IMR-90 (cell line): ENCODE measurements around the gene TMEM204. TPM values are rescaled to one million over a fixed set of nuclear protein-coding genes. Genes with fewer than 3 reads are reported as not detected.

Experiments used
- ATAC-seq: fragments of 200-7000 bp; cut with Tn5 transposase; 2 replicates; pipeline ENCODE4 v1.9.1; 2020; ENCODE audit warnings: low read depth, mild to moderate bottlenecking, moderate library complexity
- BruUV-seq: library from RNA; stranded (reverse); fragments of 400-500 nt; replicated peaks from 2 replicates; lab custom pipeline; 2021; lab: Mats Ljungman, UMichigan
- CTCF ChIA-PET: fragments of 300-600 bp; formaldehyde crosslinking; extraction: SDS; loops from one replicate; lab custom pipeline; 2021; ENCODE audit warnings: antibody characterized with exemption; lab: Yijun Ruan, JAX
- POLR2A ChIA-PET: fragments of 300-600 bp; sonication (Branson Sonifier 250); formaldehyde crosslinking; loops from one replicate; lab custom pipeline; 2022; ENCODE audit warnings: antibody characterized with exemption; ENCODE audit not compliant: unreplicated experiment; lab: Charles Lee
- DNase-seq: peaks from one replicate; pipeline ENCODE4 v3.0.0; 2013
- H2AFZ ChIP-seq: replicated peaks from 2 replicates; pipeline ENCODE3; 2013; ENCODE audit warnings: low read length, mild to moderate bottlenecking; ENCODE audit not compliant: poor library complexity
- H2AK5ac ChIP-seq: 2 replicates; pipeline ENCODE4 v1.6.1; 2013; ENCODE audit warnings: low read depth, low read length, inconsistent platforms
- H2AK9ac ChIP-seq: replicated peaks from 2 replicates; pipeline ENCODE3; 2013; ENCODE audit warnings: mild to moderate bottlenecking, low read depth, low read length, moderate library complexity; ENCODE audit not compliant: poor library complexity
- H2BK120ac ChIP-seq: 2 replicates; pipeline ENCODE4 v1.6.1; 2013; ENCODE audit warnings: low read depth, low read length, inconsistent platforms
- H2BK15ac ChIP-seq: 3 replicates; pipeline ENCODE4 v1.6.1; 2013; ENCODE audit warnings: low read depth, low read length, inconsistent platforms
- H2BK20ac ChIP-seq: 2 replicates; pipeline ENCODE4 v1.6.1; 2013; ENCODE audit warnings: low read depth, mild to moderate bottlenecking, inconsistent platforms, low read length, moderate library complexity
- H2BK5ac ChIP-seq: 2 replicates; pipeline ENCODE4 v1.6.1; 2013; ENCODE audit warnings: mild to moderate bottlenecking, low read depth, low read length, inconsistent platforms; ENCODE audit not compliant: poor library complexity, severe bottlenecking
- H3K14ac ChIP-seq: replicated peaks from 2 replicates; pipeline ENCODE4 v1.6.1; 2013; ENCODE audit warnings: low read depth, low read length, inconsistent platforms
- H3K18ac ChIP-seq: 2 replicates; pipeline ENCODE4 v1.6.1; 2013; ENCODE audit warnings: low read depth, low read length, control low read depth
- H3K23ac ChIP-seq: 2 replicates; pipeline ENCODE4 v1.6.1; 2013; ENCODE audit warnings: low read depth, low read length, inconsistent platforms
- H3K27ac ChIP-seq: 2 replicates; pipeline ENCODE4 v1.5.1; 2013; ENCODE audit warnings: mild to moderate bottlenecking, control low read depth, low read length; ENCODE audit not compliant: insufficient read depth
- H3K27me3 ChIP-seq: 2 replicates; pipeline ENCODE4 v1.6.1; 2013; ENCODE audit warnings: low read length; ENCODE audit not compliant: control insufficient read depth, insufficient read depth
- H3K36me3 ChIP-seq: 2 replicates; pipeline ENCODE4 v1.6.1; 2013; ENCODE audit warnings: low read length, mixed read lengths; ENCODE audit not compliant: control insufficient read depth, insufficient read depth
- H3K4ac ChIP-seq: 2 replicates; pipeline ENCODE4 v1.6.1; 2013; ENCODE audit warnings: low read depth, low read length, inconsistent platforms
- H3K4me1 ChIP-seq: 2 replicates; pipeline ENCODE4 v1.6.1; 2013; ENCODE audit warnings: low read length, mixed read lengths; ENCODE audit not compliant: control insufficient read depth, insufficient read depth
- H3K4me2 ChIP-seq: 2 replicates; pipeline ENCODE4 v1.6.1; 2013; ENCODE audit warnings: low read depth, mild to moderate bottlenecking, control low read depth, low read length, moderate library complexity
- H3K4me3 ChIP-seq: 2 replicates; pipeline ENCODE4 v1.5.1; 2013; ENCODE audit warnings: low read depth, mild to moderate bottlenecking, control low read depth, low read length, moderate library complexity; ENCODE audit not compliant: insufficient read depth
- H3K56ac ChIP-seq: 2 replicates; pipeline ENCODE4 v1.6.1; 2013; ENCODE audit warnings: low read length, inconsistent platforms; ENCODE audit not compliant: insufficient read depth; ENCODE audit errors: extremely low read depth
- H3K79me1 ChIP-seq, 2 experiments: 2 replicates each; pipeline ENCODE4 v1.6.1; 2013; ENCODE audit warnings: low read length in 2 of 2, inconsistent platforms in 1 of 2, low read depth in 1 of 2
- H3K9ac ChIP-seq: 2 replicates; pipeline ENCODE4 v1.6.1; 2013; ENCODE audit warnings: low read depth, low read length, control low read depth
- H3K9me1 ChIP-seq: 2 replicates; pipeline ENCODE4 v1.6.1; 2013; ENCODE audit warnings: low read length, inconsistent platforms; ENCODE audit not compliant: insufficient read depth
- H3K9me3 ChIP-seq: 2 replicates; pipeline ENCODE4 v1.6.1; 2013; ENCODE audit warnings: low read length; ENCODE audit not compliant: control insufficient read depth, insufficient read depth
- H4K20me1 ChIP-seq: 2 replicates; pipeline ENCODE4 v1.6.1; 2013; ENCODE audit warnings: low read length, inconsistent platforms; ENCODE audit not compliant: insufficient read depth
- H4K5ac ChIP-seq: 2 replicates; pipeline ENCODE4 v1.6.1; 2013; ENCODE audit warnings: mild to moderate bottlenecking, low read depth, low read length, control low read depth
- H4K8ac ChIP-seq, 2 experiments: 2 replicates each; pipeline ENCODE4 v1.6.1; 2013; ENCODE audit warnings: low read depth in 2 of 2, low read length in 2 of 2, control low read depth in 1 of 2, inconsistent platforms in 1 of 2
- H4K91ac ChIP-seq: 2 replicates; pipeline ENCODE4 v1.6.1; 2013; ENCODE audit warnings: low read depth, low read length, inconsistent platforms; ENCODE audit not compliant: insufficient read depth
- CTCF ChIP-seq: conservative IDR thresholded peaks from 2 replicates; pipeline ENCODE4 v1.5.1; 2012; ENCODE audit warnings: mild to moderate bottlenecking, low read depth, low read length, improper control_type of control experiment
- POLR2A ChIP-seq: IDR thresholded peaks from 2 replicates; pipeline ENCODE4 v1.6.1; 2012; ENCODE audit warnings: mild to moderate bottlenecking, low read depth, low read length
- WGBS, 2 experiments: methylation state at CpG; one replicate each; pipeline versions ENCODE4 v1.1.5 to v1.1.7; 2013; ENCODE audit warnings: missing lambda C conversion rate in 2 of 2; ENCODE audit not compliant: insufficient read length in 1 of 2; ENCODE audit errors: extremely low coverage in 2 of 2; 5-methylcytosine and 5-hydroxymethylcytosine counted together
- dilution Hi-C: fragments of 300-500 bp; cut with HindIII; formaldehyde crosslinking; loops from one replicate; pipeline ENCODE4 v1.14.3; 2018; ENCODE audit warnings: low sequenced_read_pairs; ENCODE audit not compliant: unreplicated experiment
- in situ Hi-C: fragments of 300-500 bp; cut with MboI; formaldehyde crosslinking; loops from 3 replicates; pipeline ENCODE4 v1.14.3; 2019; ENCODE audit warnings: low sequenced_read_pairs, inconsistent platforms, mixed read lengths
- intact Hi-C: fragments of 100-400 bp; cut with micrococcal nuclease; formaldehyde crosslinking; loops from 2 replicates; pipeline ENCODE4 v1.10.0; 2022
- polyA plus RNA-seq, 3 experiments: library from polyadenylated mRNA; depleted of rRNA; stranded (reverse); fragments of >200 nt; gene quantifications; 2 replicates each; pipeline ENCODE4 v1.2.3, GENCODE V29; 2012; ENCODE audit warnings: low replicate concordance in 1 of 3
- total RNA-seq: library from RNA; depleted of rRNA; stranded (reverse); fragments of >200 nt; gene quantifications from 2 replicates; pipeline ENCODE4 v1.2.3, GENCODE V29; 2012

Gene TMEM204
- total and polyA plus RNA-seq, 2 of the 4 experiments (the other 2 are of a cell fraction) = 7.0 to 12.3 TPM

- H2BK15ac ChIP-seq = no peak overlapping the region
- H2BK120ac ChIP-seq = no peak overlapping the region
- no peaks in the 10 kb centered on the region for H3K9me1 ChIP-seq
- no peak overlapping the region for H3K4me2 ChIP-seq
- in situ Hi-C loops = no loop called here
- DNase-seq (no peak), ATAC-seq (no peak)
- H4K8ac ChIP-seq = no peak overlapping the region
- H3K4me3 ChIP-seq = no peak overlapping the region
- TF ChIP-seq CTCF (no peak), POLR2A (no peak)
- POLR2A ChIA-PET = no interaction called here
- H3K14ac ChIP-seq = no peak overlapping the region
- H2BK20ac ChIP-seq = no peak overlapping the region
- no peak overlapping the region for H2AFZ ChIP-seq
- no peak overlapping the region for H3K56ac ChIP-seq
- BruUV-seq = no TSS peak
- peaks cover 21% of the 10 kb centered on the region for H3K36me3 ChIP-seq
- H3K23ac ChIP-seq = no peak overlapping the region
- H2BK5ac ChIP-seq = no peak overlapping the region
- no peak overlapping the region for H3K9ac ChIP-seq
- H4K91ac ChIP-seq = no peak overlapping the region
- H4K5ac ChIP-seq = no peak overlapping the region
- no peak overlapping the region for H2AK9ac ChIP-seq
- no peak overlapping the region for H3K18ac ChIP-seq
- H3K9me3 ChIP-seq = no peaks in the 10 kb centered on the region
- CTCF ChIA-PET = no interaction called here
- no peaks in the 10 kb centered on the region for H4K20me1 ChIP-seq
- no peak overlapping the region for H3K4ac ChIP-seq
- H3K4me1 ChIP-seq = no peaks in the 10 kb centered on the region
- no peak overlapping the region for H3K27ac ChIP-seq
- dilution Hi-C loops = no loop called here
- no peak overlapping the region for H2AK5ac ChIP-seq
- 75% methylated on average over 5 of the region's 13 CpGs; no CpG with 5 or more reads in 1 of the 2 experiments for WGBS, 2 experiments
- intact Hi-C loops = no loop called here
- no peaks in the 10 kb centered on the region for H3K79me1 ChIP-seq
- no peaks in the 10 kb centered on the region for H3K27me3 ChIP-seq
Observed at GRCh38 chr16:1567988-1568387, 34.5 kb downstream of the TMEM204 start.
